H1 (cell line): ENCODE results near the gene CDK4. TPM values are rescaled to one million over a fixed set of nuclear protein-coding genes. Genes with fewer than 3 reads are reported as not detected.

Source experiments
- polyA plus RNA-seq, 7 experiments: library from polyadenylated mRNA; depleted of rRNA in 3 of 7; stranded (reverse) in 5 of 7; unstranded in 2 of 7; fragments of >200 nt in 5 of 7; fragments of 200-250 nt in 2 of 7; gene quantifications; 1 replicate in 5 of 7; 2 replicates in 1 of 7; 4 replicates in 1 of 7; pipeline versions ENCODE4 v1.2.1 to v1.2.3, GENCODE V29; 2011 to 2013; ENCODE audit warnings: missing spikeins in 2 of 7, mixed read lengths in 2 of 7
- total RNA-seq: library from RNA; stranded (reverse); fragmentation: NEBNext Ultra II Directional; extraction: Animal tissue kit (Norgen Biotek cat#: 25700); gene quantifications from 2 replicates; pipeline ENCODE4 v1.2.1, GENCODE V29; 2021
- TF ChIP-seq, protein P1 (sequence below): fragments of 300-600 bp; sonication (generic); IDR thresholded peaks from 2 replicates; pipeline ENCODE4 v1.7.1; 2012; ENCODE audit warnings: low read length, moderate library complexity, mild to moderate bottlenecking, inconsistent platforms; ENCODE audit not compliant: insufficient replicate concordance

CDK4 gene
- total and polyA plus RNA-seq, 2 of the 8 experiments (the other 6 are each of a cell fraction or from before 2014, with no cell fraction given): 174 to 368 TPM

DNA sequence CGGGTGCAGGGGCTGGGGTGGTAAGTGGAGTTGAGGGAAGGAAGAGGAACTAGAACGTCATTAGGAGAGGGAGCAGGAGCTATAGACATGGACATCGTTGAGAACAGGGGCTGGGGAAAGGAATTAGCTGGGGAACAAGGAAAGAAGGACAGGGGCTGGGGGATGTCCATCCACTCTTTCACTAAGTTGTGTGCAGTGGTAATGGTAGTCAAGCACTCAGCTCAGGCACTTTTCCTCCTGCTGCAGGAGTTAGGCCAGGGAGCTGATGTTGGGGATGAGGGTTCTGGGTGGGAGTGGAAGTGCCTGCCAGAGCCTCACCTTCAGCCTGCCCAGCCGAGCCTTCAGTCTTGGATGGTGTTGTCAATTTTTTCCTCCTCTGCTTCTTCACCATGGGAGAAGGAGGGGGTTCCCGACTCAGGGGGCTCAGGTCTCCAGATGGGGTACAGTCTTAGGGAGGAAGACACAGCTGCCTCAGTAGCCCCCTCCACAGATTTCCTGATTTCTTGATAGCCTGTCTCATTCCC lies 22.7 kb downstream of the CDK4 start (continued):
- TF ChIP-seq, protein P1, sequence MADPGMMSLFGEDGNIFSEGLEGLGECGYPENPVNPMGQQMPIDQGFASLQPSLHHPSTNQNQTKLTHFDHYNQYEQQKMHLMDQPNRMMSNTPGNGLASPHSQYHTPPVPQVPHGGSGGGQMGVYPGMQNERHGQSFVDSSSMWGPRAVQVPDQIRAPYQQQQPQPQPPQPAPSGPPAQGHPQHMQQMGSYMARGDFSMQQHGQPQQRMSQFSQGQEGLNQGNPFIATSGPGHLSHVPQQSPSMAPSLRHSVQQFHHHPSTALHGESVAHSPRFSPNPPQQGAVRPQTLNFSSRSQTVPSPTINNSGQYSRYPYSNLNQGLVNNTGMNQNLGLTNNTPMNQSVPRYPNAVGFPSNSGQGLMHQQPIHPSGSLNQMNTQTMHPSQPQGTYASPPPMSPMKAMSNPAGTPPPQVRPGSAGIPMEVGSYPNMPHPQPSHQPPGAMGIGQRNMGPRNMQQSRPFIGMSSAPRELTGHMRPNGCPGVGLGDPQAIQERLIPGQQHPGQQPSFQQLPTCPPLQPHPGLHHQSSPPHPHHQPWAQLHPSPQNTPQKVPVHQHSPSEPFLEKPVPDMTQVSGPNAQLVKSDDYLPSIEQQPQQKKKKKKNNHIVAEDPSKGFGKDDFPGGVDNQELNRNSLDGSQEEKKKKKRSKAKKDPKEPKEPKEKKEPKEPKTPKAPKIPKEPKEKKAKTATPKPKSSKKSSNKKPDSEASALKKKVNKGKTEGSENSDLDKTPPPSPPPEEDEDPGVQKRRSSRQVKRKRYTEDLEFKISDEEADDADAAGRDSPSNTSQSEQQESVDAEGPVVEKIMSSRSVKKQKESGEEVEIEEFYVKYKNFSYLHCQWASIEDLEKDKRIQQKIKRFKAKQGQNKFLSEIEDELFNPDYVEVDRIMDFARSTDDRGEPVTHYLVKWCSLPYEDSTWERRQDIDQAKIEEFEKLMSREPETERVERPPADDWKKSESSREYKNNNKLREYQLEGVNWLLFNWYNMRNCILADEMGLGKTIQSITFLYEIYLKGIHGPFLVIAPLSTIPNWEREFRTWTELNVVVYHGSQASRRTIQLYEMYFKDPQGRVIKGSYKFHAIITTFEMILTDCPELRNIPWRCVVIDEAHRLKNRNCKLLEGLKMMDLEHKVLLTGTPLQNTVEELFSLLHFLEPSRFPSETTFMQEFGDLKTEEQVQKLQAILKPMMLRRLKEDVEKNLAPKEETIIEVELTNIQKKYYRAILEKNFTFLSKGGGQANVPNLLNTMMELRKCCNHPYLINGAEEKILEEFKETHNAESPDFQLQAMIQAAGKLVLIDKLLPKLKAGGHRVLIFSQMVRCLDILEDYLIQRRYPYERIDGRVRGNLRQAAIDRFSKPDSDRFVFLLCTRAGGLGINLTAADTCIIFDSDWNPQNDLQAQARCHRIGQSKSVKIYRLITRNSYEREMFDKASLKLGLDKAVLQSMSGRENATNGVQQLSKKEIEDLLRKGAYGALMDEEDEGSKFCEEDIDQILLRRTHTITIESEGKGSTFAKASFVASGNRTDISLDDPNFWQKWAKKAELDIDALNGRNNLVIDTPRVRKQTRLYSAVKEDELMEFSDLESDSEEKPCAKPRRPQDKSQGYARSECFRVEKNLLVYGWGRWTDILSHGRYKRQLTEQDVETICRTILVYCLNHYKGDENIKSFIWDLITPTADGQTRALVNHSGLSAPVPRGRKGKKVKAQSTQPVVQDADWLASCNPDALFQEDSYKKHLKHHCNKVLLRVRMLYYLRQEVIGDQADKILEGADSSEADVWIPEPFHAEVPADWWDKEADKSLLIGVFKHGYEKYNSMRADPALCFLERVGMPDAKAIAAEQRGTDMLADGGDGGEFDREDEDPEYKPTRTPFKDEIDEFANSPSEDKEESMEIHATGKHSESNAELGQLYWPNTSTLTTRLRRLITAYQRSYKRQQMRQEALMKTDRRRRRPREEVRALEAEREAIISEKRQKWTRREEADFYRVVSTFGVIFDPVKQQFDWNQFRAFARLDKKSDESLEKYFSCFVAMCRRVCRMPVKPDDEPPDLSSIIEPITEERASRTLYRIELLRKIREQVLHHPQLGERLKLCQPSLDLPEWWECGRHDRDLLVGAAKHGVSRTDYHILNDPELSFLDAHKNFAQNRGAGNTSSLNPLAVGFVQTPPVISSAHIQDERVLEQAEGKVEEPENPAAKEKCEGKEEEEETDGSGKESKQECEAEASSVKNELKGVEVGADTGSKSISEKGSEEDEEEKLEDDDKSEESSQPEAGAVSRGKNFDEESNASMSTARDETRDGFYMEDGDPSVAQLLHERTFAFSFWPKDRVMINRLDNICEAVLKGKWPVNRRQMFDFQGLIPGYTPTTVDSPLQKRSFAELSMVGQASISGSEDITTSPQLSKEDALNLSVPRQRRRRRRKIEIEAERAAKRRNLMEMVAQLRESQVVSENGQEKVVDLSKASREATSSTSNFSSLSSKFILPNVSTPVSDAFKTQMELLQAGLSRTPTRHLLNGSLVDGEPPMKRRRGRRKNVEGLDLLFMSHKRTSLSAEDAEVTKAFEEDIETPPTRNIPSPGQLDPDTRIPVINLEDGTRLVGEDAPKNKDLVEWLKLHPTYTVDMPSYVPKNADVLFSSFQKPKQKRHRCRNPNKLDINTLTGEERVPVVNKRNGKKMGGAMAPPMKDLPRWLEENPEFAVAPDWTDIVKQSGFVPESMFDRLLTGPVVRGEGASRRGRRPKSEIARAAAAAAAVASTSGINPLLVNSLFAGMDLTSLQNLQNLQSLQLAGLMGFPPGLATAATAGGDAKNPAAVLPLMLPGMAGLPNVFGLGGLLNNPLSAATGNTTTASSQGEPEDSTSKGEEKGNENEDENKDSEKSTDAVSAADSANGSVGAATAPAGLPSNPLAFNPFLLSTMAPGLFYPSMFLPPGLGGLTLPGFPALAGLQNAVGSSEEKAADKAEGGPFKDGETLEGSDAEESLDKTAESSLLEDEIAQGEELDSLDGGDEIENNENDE: no peak
